Esophagus squamous epithelium (tissue), 5 donors: ENCODE measurements around the gene FOXP1. TPM values are rescaled to one million over a fixed set of nuclear protein-coding genes. Genes with fewer than 3 reads are reported as not detected.
A peak's percentile ranks its signal among the peaks of the same experiment; 100 is the strongest.

Experiments used
- DNase-seq: peaks from one replicate; lab custom pipeline; 2025; lab: John Stamatoyannopoulos, UW
- H3K27ac ChIP-seq, 4 donors: fragments of 200-600 bp; sonication (generic); one replicate each; pipeline ENCODE4 v1.5.1; 2016 to 2019; ENCODE audit warnings: mild to moderate bottlenecking in 1 of 4
- H3K27me3 ChIP-seq, 4 donors: fragments of 200-600 bp; sonication (generic); 1 replicate in 3 of 4; 2 replicates in 1 of 4; pipeline versions ENCODE4 v1.5.1 to v1.6.0; 2017 to 2021; ENCODE audit warnings: antibody characterized with exemption in 1 of 4
- H3K36me3 ChIP-seq, 3 donors: fragments of 200-600 bp; sonication (generic); one replicate each; pipeline ENCODE4 v1.5.1; 2016 to 2019
- H3K4me1 ChIP-seq, 3 donors: fragments of 200-600 bp; sonication (generic); one replicate each; pipeline ENCODE4 v1.5.1; 2017 to 2019
- H3K4me3 ChIP-seq, 4 donors: fragments of 200-600 bp; sonication (generic); 1 replicate in 3 of 4; 2 replicates in 1 of 4; pipeline ENCODE4 v1.5.1; 2016 to 2019; ENCODE audit warnings: mild to moderate bottlenecking in 2 of 4, moderate library complexity in 1 of 4
- H3K9me3 ChIP-seq, 3 donors: fragments of 200-600 bp; sonication (generic); one replicate each; pipeline ENCODE4 v1.5.1; 2016 to 2019
- POLR2A ChIP-seq, 4 donors: fragments of 450-650 bp; IDR thresholded peaks; one replicate each; pipeline ENCODE4 v1.6.1; 2017; ENCODE audit warnings: antibody characterized with exemption in 4 of 4, mild to moderate bottlenecking in 4 of 4, moderate library complexity in 3 of 4
- WGBS, 2 donors: methylation state at CpG; one replicate each; pipeline ENCODE4 v1.1.5; 2018; 5-methylcytosine and 5-hydroxymethylcytosine counted together
- intact Hi-C: fragments of 100-400 bp; cut with DNase I; formaldehyde crosslinking; loops from one replicate; pipeline ENCODE4 v1.15.0; 2022
- total RNA-seq, 4 donors: library from RNA; depleted of rRNA; stranded (reverse); fragments of >200 nt; gene quantifications; one replicate each; pipeline ENCODE4 v1.1.0, GENCODE V29; 2016
- TF ChIP-seq, protein P1 (sequence below), 6 experiments: fragments of 450-650 bp in 4 of 6; fragments of 200-600 bp in 2 of 6; sonication (generic) in 2 of 6; IDR thresholded peaks; one replicate each; pipeline ENCODE4 v1.5.1; 2016 to 2019; ENCODE audit warnings: antibody characterized with exemption in 6 of 6, mild to moderate bottlenecking in 4 of 6, moderate library complexity in 4 of 6
- donor health status: DM: yes; HTN: yes; CAD: no.

FOXP1 gene
- total RNA-seq, 4 donors from 2014 or later: 49.1 to 124 (median 61.1) TPM

DNA sequence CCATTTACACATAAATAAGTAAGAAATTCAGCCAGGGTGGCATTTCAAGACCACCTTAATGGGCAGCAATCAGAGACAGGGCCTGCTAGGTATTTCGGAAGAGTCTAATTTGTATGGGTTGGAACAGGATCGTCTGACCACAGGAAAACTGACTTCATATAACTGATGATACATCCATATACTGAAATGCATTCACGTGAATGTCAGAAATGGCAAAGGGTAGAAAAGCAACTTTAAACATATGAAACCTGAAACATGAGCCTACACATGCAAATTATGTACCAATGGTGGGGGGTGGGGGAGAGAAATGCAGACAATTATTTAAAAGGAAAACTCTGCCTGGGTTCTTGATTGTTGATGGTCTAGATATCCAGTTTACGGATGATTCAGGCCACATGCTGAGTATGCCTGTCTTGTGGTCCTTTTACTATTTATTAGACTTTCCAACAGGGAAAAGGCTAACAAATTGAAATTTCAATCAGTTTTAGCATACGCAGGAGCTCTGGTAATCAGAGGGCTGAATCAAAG, 582.2 kb downstream of the FOXP1 start:
- TF ChIP-seq, protein P1, sequence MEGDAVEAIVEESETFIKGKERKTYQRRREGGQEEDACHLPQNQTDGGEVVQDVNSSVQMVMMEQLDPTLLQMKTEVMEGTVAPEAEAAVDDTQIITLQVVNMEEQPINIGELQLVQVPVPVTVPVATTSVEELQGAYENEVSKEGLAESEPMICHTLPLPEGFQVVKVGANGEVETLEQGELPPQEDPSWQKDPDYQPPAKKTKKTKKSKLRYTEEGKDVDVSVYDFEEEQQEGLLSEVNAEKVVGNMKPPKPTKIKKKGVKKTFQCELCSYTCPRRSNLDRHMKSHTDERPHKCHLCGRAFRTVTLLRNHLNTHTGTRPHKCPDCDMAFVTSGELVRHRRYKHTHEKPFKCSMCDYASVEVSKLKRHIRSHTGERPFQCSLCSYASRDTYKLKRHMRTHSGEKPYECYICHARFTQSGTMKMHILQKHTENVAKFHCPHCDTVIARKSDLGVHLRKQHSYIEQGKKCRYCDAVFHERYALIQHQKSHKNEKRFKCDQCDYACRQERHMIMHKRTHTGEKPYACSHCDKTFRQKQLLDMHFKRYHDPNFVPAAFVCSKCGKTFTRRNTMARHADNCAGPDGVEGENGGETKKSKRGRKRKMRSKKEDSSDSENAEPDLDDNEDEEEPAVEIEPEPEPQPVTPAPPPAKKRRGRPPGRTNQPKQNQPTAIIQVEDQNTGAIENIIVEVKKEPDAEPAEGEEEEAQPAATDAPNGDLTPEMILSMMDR (IDR thresholded peaks at IDR 0.05): no peak
- TF ChIP-seq POLR2A (IDR thresholded peaks at IDR 0.05): no peak
- 83 to 84% methylated on average over 5 of the region's 5 CpGs for WGBS, 2 donors
- Histone ChIP-seq H3K27ac (no peak overlapping the region), H3K9me3 (no peaks in the 10 kb centered on the region), H3K4me1 (peaks cover 0 to 53% (median 10%) of the 10 kb centered on the region in 3 donors), H3K36me3 (peaks cover 0 to 38% (median 0%) of the 10 kb centered on the region in 3 donors), H3K4me3 (no peak overlapping the region), H3K27me3 (no peaks in the 10 kb centered on the region)
- no peak for DNase-seq
- intact Hi-C loops: loop anchor here (10.0 kb wide), 2 partner anchors 63 to 593 kb away; no protein-coding TSS in a partner anchor

DNA sequence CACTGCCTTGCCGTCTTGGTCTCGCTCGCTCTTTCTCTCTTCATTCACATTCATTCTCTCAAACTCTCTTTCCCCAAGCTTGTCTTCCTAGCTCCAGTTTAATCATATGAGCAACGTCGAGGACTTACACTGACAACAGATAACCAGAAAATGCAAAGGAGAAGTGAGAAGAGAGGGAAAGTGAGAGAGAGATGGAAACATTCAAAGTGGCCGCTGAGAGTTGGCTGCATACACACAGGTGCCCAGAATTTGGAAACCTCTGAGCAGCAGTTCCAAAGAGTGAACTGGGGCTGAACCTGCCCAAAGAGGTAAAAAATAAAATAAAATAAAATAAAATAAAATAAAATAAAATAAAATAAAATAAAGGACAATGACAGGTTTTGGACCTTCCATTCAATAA, 583.0 kb downstream of the FOXP1 start:
- Histone ChIP-seq H3K9me3 (no peaks in the 10 kb centered on the region), H3K36me3 (peaks cover 0 to 47% (median 0%) of the 10 kb centered on the region in 3 donors), H3K27ac (no peak overlapping the region), H3K27me3 (no peaks in the 10 kb centered on the region), H3K4me3 (no peak overlapping the region), H3K4me1 (peaks cover 0 to 45% (median 7%) of the 10 kb centered on the region in 3 donors)
- intact Hi-C loops: loop anchor here (10.0 kb wide), 2 partner anchors 64 to 594 kb away; no protein-coding TSS in a partner anchor
- WGBS, 2 donors: 89 to 93% methylated on average over 5 to 6 of the region's 6 CpGs
- TF ChIP-seq POLR2A (IDR thresholded peaks at IDR 0.05): no peak
- TF ChIP-seq, protein P1 (IDR thresholded peaks at IDR 0.05): no peak
- no peak for DNase-seq

DNA sequence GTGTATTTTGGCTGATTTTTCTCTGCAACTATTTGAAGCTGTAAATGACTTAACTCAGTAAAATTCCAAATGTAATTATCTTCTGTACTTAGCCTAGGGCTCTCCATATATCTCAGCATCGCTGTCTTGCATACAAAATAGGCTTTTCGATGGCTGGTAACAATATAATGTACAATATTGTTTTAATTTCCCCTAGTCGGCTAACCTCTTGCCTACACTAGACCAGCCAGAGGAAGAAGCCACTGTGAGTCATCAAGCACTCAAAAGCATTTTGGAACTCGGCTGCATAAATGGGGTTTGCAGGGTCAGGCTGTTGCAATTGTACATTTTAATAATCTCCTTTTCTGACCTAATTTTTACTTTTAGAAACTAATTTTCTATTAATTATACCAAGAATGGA, 583.8 kb downstream of the FOXP1 start:
- H3K9me3 ChIP-seq: no peaks in the 10 kb centered on the region
- 25 to 28% methylated on average over 4 of the region's 4 CpGs for WGBS, 2 donors
- intact Hi-C loops: loop anchor here (10.0 kb wide), 2 partner anchors 65 to 595 kb away; no protein-coding TSS in a partner anchor
- no peak for DNase-seq
- peak overlapping the region in 2 of 4 donors; percentile 16 to 22 for H3K27ac ChIP-seq
- H3K27me3 ChIP-seq: no peaks in the 10 kb centered on the region
- H3K4me3 ChIP-seq: no peak overlapping the region
- TF ChIP-seq POLR2A (IDR thresholded peaks at IDR 0.05): no peak
- TF ChIP-seq, protein P1 (IDR thresholded peaks at IDR 0.05): no peak
- H3K4me1 ChIP-seq: peaks cover 0 to 43% (median 7%) of the 10 kb centered on the region in 3 donors
- peaks cover 0 to 52% (median 0%) of the 10 kb centered on the region in 3 donors for H3K36me3 ChIP-seq

DNA sequence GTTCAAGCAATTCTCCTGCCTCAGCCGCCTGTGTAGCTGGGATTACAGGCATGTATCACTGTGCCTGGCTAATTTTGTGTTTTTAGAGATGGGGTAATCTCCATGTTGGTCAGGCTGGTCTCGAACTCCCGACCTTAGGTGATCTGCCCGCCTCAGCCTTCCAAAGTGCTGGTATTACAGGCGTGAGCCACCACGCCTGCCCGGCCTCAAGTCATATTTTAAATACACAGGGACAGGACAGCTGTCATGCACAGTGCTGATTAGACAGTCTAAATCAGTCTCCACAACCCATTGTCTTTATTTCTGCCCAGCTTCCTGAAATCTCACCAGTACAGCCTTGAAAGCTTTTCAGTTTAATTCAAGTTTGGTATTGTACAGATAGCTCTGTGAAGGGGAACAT, 587.4 kb downstream of the FOXP1 start:
- Histone ChIP-seq H3K9me3 (no peaks in the 10 kb centered on the region), H3K4me1 (peaks cover 0 to 40% (median 7%) of the 10 kb centered on the region in 3 donors), H3K36me3 (peaks cover 0 to 65% (median 0%) of the 10 kb centered on the region in 3 donors), H3K4me3 (no peak overlapping the region), H3K27ac (no peak overlapping the region), H3K27me3 (no peaks in the 10 kb centered on the region)
- DNase-seq: no peak
- TF ChIP-seq, protein P1 (IDR thresholded peaks at IDR 0.05): no peak
- TF ChIP-seq POLR2A (IDR thresholded peaks at IDR 0.05): no peak
- intact Hi-C loops: no loop called here
- WGBS, 2 donors: 97 to 98% methylated on average over 7 of the region's 7 CpGs

DNA sequence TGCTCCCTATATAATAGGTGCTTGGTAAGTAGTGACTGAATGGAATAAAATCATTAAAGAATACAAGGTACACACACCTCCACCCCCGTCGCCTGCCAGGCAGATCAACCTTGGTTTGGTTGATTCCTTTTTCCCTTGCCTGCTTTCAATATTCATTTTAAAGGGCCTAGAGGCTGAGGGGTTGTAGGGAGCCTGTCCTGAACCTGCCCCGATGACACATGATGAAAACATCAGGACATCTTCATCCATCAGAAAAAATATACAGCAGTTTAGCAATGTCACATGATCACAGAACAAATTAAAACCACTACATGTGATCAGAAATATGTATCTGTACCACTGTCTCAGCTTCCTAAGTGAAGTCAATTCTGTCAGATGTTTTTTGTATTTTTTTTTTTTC, 588.9 kb downstream of the FOXP1 start:
- peaks cover 0 to 38% (median 5%) of the 10 kb centered on the region in 3 donors for H3K4me1 ChIP-seq
- H3K27me3 ChIP-seq: no peaks in the 10 kb centered on the region
- peak overlapping the region in 1 of 4 donors; percentile 10 for H3K27ac ChIP-seq
- TF ChIP-seq, protein P1 (IDR thresholded peaks at IDR 0.05): no peak
- no peak for TF ChIP-seq POLR2A (IDR thresholded peaks at IDR 0.05)
- peaks cover 0 to 56% (median 0%) of the 10 kb centered on the region in 3 donors for H3K36me3 ChIP-seq
- 91 to 95% methylated on average over 3 of the region's 3 CpGs for WGBS, 2 donors
- intact Hi-C loops: no loop called here
- no peak overlapping the region for H3K4me3 ChIP-seq
- H3K9me3 ChIP-seq: no peaks in the 10 kb centered on the region
- DNase-seq: no peak
